NOMO-1 treated with dmso at 0.1 percent for 144 hours (cell line): ENCODE measurements around the gene CAP2.

ENCODE experiments used
- DNase-seq: peaks from one replicate; lab custom pipeline; 2025; ENCODE audit not compliant: unreplicated experiment; lab: John Stamatoyannopoulos, UW

The CAP2 gene

GRCh38 chr6:17473554-17473953, 80.2 kb downstream of the CAP2 start:
- no peak for DNase-seq

GRCh38 chr6:17474289-17474688, 80.9 kb downstream of the CAP2 start:
- no peak for DNase-seq

GRCh38 chr6:17475606-17476244, 82.3 kb downstream of the CAP2 start:
- DNase-seq: no peak

- DNase-seq: no peak
These were observed 83.1 kb downstream of the CAP2 start for GRCh38 chr6:17476511-17476910.

- no peak for DNase-seq
These were observed 84.0 kb downstream of the CAP2 start for GRCh38 chr6:17477356-17477755.

GRCh38 chr6:17478223-17478907, 85.0 kb downstream of the CAP2 start:
- DNase-seq: no peak

- no peak for DNase-seq
These were observed 85.6 kb downstream of the CAP2 start for GRCh38 chr6:17478946-17479345.

- DNase-seq: no peak
These were observed 87.1 kb downstream of the CAP2 start for GRCh38 chr6:17480476-17480875.

- DNase-seq: no peak
These were observed 89.3 kb downstream of the CAP2 start for GRCh38 chr6:17482711-17483110.

- DNase-seq: no peak
These were observed 90.1 kb downstream of the CAP2 start for GRCh38 chr6:17483391-17484016.

- DNase-seq: no peak
These were observed 90.9 kb downstream of the CAP2 start for GRCh38 chr6:17484201-17484849.

GRCh38 chr6:17485181-17485580, 91.8 kb downstream of the CAP2 start:
- DNase-seq: no peak

GRCh38 chr6:17485946-17486345, 92.6 kb downstream of the CAP2 start:
- no peak for DNase-seq

GRCh38 chr6:17486680-17487079, 93.3 kb downstream of the CAP2 start:
- no peak for DNase-seq

- DNase-seq: no peak
These were observed 97.3 kb downstream of the CAP2 start for GRCh38 chr6:17490724-17491123.

GRCh38 chr6:17491416-17492142, 98.2 kb downstream of the CAP2 start:
- no peak for DNase-seq

GRCh38 chr6:17492350-17492749, 99.0 kb downstream of the CAP2 start:
- DNase-seq: no peak

- DNase-seq: no peak
These were observed 99.9 kb downstream of the CAP2 start for GRCh38 chr6:17493286-17493685.

GRCh38 chr6:17494177-17494576, 100.8 kb downstream of the CAP2 start:
- no peak for DNase-seq

GRCh38 chr6:17494919-17495318, 101.5 kb downstream of the CAP2 start:
- DNase-seq: no peak

GRCh38 chr6:17497535-17498095, 104.2 kb downstream of the CAP2 start:
- no peak for DNase-seq
